ENCODE measurements around the gene SLC24A1.

The SLC24A1 gene

DNA sequence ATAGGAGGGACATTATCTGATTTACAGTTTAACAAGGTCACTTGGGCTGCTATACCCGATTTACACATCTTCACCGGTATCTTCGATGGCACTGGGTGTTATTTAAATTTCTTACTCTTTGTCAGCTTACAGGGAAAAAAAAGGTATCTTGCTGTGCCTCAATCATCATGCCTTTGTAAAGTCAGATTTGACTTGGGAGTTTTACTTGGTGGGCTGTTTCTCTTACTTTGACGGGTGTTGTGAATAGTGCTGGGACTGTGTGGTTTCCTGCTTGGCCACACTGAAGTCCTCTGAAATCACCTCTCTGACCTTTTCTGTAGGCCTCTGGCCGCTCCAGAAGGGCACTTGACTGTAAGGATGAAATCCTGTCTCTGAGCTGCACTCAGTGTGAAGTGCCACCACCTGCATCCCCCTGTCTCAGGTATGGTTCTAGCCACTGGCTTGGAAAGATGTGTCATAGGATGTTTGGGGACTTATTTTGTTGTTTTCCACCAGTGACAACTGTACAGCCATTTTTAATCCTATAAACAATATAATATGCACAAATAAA is 3.1 kb upstream of the SLC24A1 start:
- no peak for DNase-seq (ENCODE audit: low spot score)

DNA sequence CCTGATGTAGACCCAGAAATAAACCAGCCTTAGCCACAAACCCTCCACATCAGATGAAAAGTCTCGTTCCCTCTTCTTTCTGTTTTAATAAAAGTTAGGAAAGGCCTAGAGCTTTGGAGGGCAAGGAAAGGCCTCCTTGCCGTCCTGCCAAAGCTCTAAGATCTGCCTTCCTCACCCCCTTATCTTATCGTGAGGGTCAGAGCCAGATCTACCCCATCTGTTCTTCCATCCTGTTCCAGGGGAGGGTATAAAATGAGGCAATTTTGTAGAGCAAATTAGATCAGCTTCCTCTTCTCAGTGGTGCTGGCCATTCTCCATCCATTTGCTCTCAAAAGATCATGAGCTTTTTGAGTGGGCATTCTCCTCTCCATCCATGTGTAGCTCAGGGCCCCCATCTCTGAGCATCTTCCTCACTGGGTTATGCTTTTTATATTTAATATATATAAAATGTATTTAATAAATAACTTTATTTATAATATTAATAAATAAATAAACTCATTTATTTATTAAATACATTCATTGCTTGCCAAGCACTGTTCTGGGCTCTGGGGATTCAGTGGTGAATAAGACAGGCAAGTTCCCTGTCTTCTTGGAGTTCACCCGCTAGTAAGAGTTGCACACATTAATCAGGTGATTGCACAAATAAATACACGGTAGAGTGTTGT is 2.0 kb upstream of the SLC24A1 start:
- no peak for DNase-seq (ENCODE audit: low spot score)

DNA sequence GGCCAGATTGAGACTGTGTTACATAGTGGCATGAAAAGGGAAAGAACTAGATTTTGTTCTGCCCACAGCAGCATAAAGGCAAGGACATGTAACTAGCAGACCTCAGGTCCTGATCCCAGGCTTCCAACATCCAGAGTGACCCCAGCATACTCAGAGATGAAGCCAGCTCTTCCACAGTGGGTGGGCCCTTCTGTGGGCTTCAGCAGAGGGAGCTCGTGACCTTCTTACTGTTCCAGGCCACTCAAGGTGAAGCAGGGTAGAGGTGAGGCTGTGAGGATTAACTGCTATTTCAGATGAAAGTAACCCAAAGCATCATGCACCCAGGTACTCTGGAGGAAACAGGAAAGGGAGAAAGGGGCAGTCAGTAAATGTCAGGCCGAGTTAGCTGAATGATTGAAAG is 905 bp upstream of the SLC24A1 start:
- no peak for DNase-seq (ENCODE audit: low spot score)

GRCh38 chr15:65623103-65623502 is 1.4 kb downstream of the SLC24A1 start:
- no peak for DNase-seq (ENCODE audit: low spot score)

DNA sequence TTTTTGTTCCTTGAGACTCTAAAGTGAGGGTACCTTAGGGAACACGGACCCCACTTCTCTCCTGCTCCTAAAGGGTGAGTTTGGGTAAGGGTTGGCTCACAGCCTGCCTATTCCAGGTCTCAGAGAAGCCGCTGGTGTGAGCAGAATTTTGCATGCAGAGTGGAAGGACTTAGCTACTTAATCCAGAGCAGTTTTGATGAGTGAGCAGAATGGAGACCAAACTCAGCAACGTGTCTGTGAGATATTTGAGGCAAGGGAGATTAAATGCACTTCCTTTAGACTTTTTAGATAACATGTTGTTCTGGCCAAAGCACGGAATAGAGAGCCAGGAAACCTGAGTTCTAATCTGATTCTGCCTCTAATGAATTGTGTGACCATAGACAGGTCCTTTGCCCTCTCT is 5.1 kb downstream of the SLC24A1 start:
- no peak for DNase-seq (ENCODE audit: low spot score)

- no peak for DNase-seq (ENCODE audit: low spot score)
Measured at GRCh38 chr15:65629548-65629947, 7.8 kb downstream of the SLC24A1 start.

- no peak for DNase-seq (ENCODE audit: low spot score)
Measured at GRCh38 chr15:65630760-65631159, 9.0 kb downstream of the SLC24A1 start.

- DNase-seq (ENCODE audit: low spot score): no peak
Measured at GRCh38 chr15:65631503-65631902, 9.8 kb downstream of the SLC24A1 start.

- DNase-seq (ENCODE audit: low spot score): no peak
Measured at GRCh38 chr15:65632780-65633375, 11.1 kb downstream of the SLC24A1 start.

GRCh38 chr15:65633752-65634151 is 12.0 kb downstream of the SLC24A1 start:
- DNase-seq (ENCODE audit: low spot score): no peak

GRCh38 chr15:65634356-65634755 is 12.6 kb downstream of the SLC24A1 start:
- no peak for DNase-seq (ENCODE audit: low spot score)

GRCh38 chr15:65638109-65638508 is 16.4 kb downstream of the SLC24A1 start:
- DNase-seq (ENCODE audit: low spot score): no peak

GRCh38 chr15:65638681-65639089 is 16.9 kb downstream of the SLC24A1 start:
- DNase-seq (ENCODE audit: low spot score): peak; percentile 86

GRCh38 chr15:65639509-65639908 is 17.8 kb downstream of the SLC24A1 start:
- DNase-seq (ENCODE audit: low spot score): no peak

DNA sequence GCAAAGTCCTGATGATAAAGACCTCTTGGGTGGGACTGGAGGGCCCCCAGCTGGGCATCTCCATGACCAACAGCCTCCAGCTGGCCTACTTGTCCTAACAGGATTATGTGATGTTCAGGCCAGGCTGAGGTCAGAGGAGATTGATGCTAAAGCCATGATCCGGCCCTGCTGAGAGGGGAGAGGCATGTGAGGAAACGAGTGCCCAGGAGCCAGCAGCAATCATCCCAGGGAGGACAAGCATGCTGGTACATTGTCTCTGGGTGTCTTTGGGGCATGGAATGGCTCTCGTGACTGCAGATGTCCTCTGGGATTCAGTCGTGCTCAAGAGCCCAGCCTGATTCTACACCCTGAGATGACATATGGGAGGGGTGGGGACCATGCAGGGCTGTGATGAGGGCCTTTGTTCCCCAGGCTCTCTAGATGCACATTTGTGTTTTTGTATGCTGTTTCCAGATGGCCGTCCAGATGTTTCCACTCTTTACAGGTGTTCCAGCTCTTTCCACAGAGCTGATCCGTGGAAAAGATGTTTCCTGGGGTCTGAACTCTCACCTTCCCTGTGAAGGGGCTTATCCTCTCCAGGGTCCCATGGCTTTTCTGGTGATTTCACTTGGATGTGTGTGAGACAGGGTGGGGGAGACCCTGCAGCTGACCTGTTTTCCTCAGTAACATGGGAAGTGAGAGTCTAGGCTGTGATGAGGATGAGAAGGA is 20.2 kb downstream of the SLC24A1 start:
- no peak for DNase-seq (ENCODE audit: low spot score)

DNA sequence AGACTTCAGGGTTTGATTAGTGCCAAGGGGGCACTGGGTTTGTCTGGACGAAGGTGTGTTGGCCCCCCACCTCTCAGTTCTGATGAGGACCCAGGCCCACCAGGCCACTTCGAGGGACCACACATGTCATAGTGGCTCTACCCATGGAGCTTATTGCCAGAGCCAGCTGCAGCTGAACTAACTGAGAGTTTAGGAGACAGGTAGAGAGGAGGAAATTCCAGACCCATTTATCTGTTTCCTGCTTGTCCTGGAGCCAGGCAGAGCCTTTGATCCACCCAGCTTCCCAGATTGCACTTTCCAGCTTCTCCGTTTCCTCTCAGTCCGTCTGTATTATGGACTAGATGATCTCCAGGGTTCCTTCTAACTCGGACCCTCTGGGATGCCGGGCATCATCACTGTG is 20.9 kb downstream of the SLC24A1 start:
- no peak for DNase-seq (ENCODE audit: low spot score)

DNA sequence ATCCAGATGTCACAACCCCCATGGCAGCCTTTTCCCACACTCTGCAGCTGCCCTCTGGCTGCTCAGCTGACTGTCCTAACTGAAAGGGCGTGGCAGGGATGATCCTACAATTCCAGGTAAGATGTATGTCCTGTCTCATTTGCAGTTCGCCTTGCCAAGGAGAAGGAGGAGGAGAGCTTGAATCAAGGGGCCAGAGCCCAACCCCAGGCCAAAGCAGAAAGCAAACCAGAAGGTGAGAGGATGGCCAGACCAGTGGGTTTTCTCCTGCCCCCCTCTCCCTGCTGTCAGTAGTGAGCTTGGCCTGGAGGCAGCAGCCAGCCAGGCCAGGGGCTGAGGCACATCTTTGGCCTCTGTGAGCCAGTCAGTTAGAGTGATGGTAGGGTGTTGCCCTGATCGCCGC is 22.5 kb downstream of the SLC24A1 start:
- no peak for DNase-seq (ENCODE audit: low spot score)

- DNase-seq (ENCODE audit: low spot score): no peak
Measured at GRCh38 chr15:65645392-65645791, 23.7 kb downstream of the SLC24A1 start.

GRCh38 chr15:65646486-65646885 is 24.7 kb downstream of the SLC24A1 start:
- no peak for DNase-seq (ENCODE audit: low spot score)

DNA sequence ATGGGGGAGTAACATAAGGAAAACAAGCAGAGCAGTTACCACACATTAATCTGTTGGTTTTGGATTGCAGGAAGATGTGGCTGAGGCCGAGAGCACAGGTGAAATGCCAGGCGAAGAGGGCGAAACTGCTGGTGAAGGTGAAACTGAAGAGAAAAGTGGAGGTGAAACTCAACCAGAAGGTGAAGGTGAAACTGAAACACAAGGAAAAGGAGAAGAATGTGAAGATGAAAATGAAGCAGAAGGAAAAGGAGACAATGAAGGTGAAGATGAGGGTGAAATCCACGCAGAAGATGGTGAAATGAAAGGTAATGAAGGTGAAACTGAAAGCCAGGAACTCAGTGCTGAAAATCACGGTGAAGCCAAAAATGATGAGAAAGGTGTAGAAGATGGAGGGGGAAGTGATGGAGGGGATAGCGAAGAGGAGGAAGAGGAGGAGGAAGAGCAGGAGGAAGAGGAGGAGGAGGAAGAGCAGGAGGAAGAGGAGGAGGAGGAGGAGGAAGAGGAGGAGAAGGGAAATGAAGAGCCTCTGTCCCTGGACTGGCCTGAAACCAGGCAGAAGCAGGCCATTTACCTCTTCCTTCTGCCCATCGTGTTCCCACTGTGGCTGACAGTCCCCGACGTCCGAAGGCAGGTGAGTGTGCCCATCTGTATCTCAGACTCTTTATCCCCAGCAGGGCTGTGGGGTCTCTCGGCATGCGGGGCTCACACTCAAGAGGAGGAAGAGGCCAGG is 28.7 kb downstream of the SLC24A1 start:
- DNase-seq (ENCODE audit: low spot score): no peak

- no peak for DNase-seq (ENCODE audit: low spot score)
Measured at GRCh38 chr15:65651042-65651322, 29.2 kb downstream of the SLC24A1 start.

DNA sequence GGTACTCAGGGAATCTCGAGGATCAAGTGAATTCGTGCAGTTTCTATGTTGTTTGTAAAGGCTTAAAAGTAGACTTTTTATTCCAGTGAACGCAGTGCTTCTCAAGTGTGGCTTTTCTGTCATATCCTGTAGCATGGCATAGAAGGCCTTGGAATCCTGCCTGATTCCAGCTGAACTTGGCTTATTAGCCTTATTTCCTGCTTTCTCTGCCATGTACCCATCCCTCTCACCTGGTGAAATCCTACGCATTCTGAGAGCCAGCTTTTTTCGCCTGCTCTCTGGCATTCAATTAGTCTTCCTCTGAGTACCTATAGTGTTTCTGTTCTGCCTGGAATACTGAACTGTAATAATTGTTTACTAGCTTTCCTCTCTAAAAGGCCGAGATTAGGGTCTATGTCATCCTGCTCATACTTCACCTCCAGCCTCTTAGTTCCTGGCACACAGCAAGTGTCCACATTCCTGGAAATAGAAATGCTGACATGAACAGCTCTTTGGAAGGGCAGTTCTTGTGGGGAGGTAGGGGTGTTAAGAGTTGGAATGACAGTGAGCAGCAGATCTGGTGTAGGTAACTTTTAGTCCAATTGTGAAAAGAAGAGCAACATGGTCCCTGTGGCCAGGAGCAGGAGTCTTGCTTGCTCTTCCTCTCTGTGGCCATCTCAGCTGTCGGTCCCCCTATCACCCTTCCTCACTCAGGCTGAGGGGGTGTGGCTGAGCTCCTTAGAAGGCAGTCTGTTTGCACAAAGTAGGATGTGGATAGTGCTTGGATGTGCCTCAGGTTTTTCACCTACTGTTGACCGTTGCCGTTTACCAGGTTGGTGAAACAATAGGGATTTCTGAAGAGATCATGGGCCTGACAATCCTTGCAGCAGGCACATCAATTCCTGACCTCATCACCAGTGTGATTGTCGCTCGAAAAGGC is 30.4 kb downstream of the SLC24A1 start:
- DNase-seq (ENCODE audit: low spot score): no peak

Data from iPS-NIHi11 (cell line).